GM12892 (cell line): Measurements from ENCODE around the gene MTURN. TPM values are rescaled to one million over a fixed set of nuclear protein-coding genes. Genes with fewer than 3 reads are reported as not detected.
"Not testable (repeated sequence)": the region's sequence is repeated elsewhere in the genome, so short reads cannot be mapped to it uniquely, and the experiment has no call there.

Source experiments
- DNase-seq: peaks from one replicate; pipeline ENCODE4 v3.0.0; 2011; ENCODE audit not compliant: insufficient read length
- FAIRE-seq: peaks from 2 replicates; lab custom pipeline; 2011; peaks lifted over from hg19 to GRCh38; lab: Jason Lieb, UNC
- POLR2A ChIP-seq: IDR thresholded peaks from 2 replicates; pipeline ENCODE4 v1.6.1; 2011; ENCODE audit warnings: low read depth, low read length, control low read depth
- POLR2AphosphoS5 ChIP-seq: IDR thresholded peaks from 2 replicates; pipeline ENCODE4 v1.6.1; 2011; ENCODE audit warnings: low read depth, low read length, control low read depth
- TAF1 ChIP-seq: IDR thresholded peaks from 2 replicates; pipeline ENCODE4 v1.6.1; 2011; ENCODE audit warnings: low read depth, mild to moderate bottlenecking, control low read depth, low read length, borderline replicate concordance
- polyA plus RNA-seq: library from polyadenylated mRNA; unstranded; fragments of >200 nt; gene quantifications from one replicate; pipeline ENCODE4 v1.2.1, GENCODE V29; 2012; ENCODE audit warnings: missing spikeins, inconsistent platforms; ENCODE audit not compliant: missing spikeins

The MTURN gene
- 1.4 TPM for polyA plus RNA-seq

DNA sequence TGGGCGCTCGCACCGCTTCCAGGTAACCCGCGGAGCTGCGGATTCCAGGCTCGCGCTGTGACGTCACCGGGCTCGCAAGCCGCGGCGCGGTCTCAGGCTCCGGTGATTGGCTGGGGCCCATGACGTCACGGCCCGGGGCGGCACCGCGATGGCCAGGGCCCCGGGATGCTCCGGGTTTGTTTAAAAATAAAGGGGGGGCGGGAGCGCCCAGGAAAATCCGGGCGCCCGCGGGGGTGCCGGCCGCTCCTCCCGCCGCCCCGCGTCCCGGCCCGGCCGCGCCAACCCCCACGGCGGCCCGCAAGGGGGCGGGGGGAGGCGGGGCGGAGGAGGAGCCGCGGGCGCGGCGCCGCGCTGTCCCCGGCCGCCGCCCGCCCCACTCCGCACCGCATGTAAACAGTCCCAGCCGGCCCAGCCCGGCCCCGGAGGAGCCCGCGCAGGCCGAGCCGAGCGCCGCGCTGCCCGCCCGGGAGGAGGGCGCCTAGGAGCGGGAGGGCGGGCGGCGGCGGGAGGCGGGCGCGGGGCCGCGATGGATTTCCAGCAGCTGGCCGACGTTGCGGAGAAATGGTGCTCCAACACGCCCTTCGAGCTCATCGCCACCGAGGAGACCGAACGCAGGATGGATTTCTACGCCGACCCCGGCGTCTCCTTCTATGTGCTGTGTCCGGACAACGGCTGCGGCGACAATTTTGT is at the start of gene MTURN:
Gene MTURN (plus strand): TSS at position 376 of the 690 bp plus-strand sequence. CDS start 151 bp downstream, at position 527.
- TF ChIP-seq POLR2AphosphoS5, result no peak
- FAIRE-seq (peak; percentile 63), DNase-seq (peak; percentile 91)

- no peak for DNase-seq
- no peak for FAIRE-seq
- no peak for TF ChIP-seq POLR2A
- no peak for TF ChIP-seq POLR2AphosphoS5
- no peak for TF ChIP-seq TAF1
Measured at GRCh38 chr7:30086529-30086928, 48.3 kb upstream of the MTURN start.

DNA sequence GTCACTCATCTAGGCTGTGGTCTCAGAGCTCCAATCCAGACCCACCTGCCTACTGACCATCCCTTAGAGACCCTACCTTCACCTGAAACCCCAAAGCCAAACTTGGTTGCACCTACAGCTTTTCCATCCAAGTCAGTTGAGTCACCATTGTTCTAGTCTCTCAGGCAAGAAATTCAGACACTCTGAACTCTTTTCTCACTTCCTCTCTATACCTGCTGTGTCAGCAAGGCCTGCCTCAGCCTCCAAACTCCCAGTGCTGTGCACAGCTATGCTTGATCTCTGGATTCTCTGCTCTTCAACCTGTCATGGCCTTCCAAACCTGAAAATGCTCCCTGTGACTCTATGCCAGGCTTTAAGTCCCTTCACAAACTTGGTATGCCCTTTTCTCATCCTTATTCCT is 47.4 kb upstream of the MTURN start:
- DNase-seq (no peak), FAIRE-seq (no peak)
- TF ChIP-seq TAF1 (no peak), POLR2AphosphoS5 (no peak), POLR2A (no peak)

DNA sequence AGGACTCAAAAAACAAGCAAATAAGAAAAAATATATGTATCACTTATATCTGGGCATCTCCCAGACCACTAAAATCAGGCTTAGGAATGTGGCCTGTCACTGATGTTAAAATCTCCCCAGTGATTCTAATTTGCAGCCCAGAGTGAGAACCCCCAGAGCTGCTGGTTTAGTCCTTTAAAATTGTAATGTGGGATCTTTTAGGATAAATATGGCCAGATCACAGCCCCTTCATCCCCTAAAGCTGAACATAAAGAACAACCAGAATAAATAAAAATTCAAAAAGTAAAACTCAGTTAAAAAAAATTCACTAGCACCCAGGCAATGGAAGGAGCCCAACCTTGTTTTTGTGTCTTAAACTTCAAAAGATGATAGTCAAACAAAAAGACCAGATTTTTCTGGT is 46.4 kb upstream of the MTURN start:
- FAIRE-seq (no peak), DNase-seq (no peak)
- TF ChIP-seq POLR2A (no peak), POLR2AphosphoS5 (no peak), TAF1 (no peak)

GRCh38 chr7:30090111-30090510 is 44.7 kb upstream of the MTURN start:
- FAIRE-seq, result no peak
- TF ChIP-seq TAF1 (no peak), POLR2A (no peak), POLR2AphosphoS5 (no peak)
- no peak for DNase-seq

DNA sequence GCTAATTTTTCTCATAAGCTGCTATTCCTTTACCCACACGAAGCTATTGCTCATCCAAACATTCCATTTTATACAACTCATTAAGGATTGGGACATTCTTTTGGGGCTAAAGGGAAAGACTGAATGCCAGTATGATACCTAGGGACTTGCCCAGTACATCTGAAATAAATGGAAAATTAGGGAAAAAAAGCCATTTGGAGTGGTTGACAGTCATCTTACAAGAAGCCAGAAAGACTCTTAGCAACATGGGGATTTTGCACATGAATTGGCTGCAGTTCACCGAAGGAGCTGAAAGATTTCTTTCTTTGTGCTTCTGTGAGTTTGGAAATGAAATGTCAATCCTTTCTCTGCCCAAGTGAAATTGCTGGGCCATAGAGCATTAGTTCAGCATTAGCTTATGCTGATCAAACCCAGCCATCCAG is 43.3 kb upstream of the MTURN start:
- TF ChIP-seq POLR2AphosphoS5, result no peak
- TF ChIP-seq TAF1, result no peak
- TF ChIP-seq POLR2A, result no peak
- FAIRE-seq (no peak), DNase-seq (no peak)

GRCh38 chr7:30091987-30092386 is 42.8 kb upstream of the MTURN start:
- TF ChIP-seq POLR2AphosphoS5 (no peak), POLR2A (no peak), TAF1 (no peak)
- DNase-seq (no peak), FAIRE-seq (no peak)

GRCh38 chr7:30093420-30093952 is 41.3 kb upstream of the MTURN start:
- TF ChIP-seq POLR2AphosphoS5 (no peak), POLR2A (no peak), TAF1 (no peak)
- no peak for FAIRE-seq
- no peak for DNase-seq

DNA sequence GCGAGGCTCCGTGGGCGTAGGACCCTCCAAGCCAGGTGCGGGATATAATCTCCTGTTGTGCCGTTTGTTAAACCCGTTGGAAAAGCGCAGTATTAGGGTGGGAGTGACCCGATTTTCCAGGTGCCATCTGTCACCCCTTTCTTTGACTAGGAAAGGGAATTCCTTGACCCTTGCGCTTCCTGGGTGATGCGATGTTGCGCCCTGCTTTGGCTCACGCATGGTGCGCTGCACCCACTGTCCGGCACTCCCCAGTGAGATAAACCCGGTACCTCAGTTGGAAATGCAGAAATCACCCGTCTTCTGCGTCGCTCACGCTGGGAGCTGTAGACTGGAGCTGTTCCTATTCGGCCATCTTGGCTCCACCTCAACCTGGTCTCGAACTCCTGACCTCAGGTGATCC is 36.2 kb upstream of the MTURN start:
- FAIRE-seq, DNase-seq: not testable (repeated sequence)

DNA sequence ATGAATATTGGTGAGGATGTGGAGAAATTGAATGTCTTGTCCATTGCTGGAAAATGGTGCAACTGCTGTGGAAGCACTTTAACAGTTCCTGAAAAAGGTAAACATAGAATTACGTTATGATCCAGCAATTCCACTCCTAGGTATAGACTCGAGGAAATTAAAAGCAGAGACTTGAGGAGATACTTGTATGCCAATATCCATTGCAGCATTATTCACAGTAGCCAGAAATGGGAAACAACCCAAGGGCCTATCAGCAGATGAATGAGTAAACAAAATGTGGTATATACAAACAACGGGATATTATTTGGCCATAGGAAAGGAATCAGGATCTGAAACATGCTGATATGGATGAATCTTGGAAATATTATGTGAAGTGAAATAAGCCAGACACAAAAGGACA is 32.5 kb upstream of the MTURN start:
- FAIRE-seq, result no peak

GRCh38 chr7:30104157-30104556 is 30.6 kb upstream of the MTURN start:
- FAIRE-seq (no peak), DNase-seq (no peak)
- no peak for TF ChIP-seq TAF1
- TF ChIP-seq POLR2A, result no peak
- TF ChIP-seq POLR2AphosphoS5, result no peak

More for the DNA sequence above, 32.5 kb upstream of the MTURN start:
- no peak for DNase-seq
- TF ChIP-seq POLR2AphosphoS5 (no peak), POLR2A (no peak), TAF1 (no peak)

DNA sequence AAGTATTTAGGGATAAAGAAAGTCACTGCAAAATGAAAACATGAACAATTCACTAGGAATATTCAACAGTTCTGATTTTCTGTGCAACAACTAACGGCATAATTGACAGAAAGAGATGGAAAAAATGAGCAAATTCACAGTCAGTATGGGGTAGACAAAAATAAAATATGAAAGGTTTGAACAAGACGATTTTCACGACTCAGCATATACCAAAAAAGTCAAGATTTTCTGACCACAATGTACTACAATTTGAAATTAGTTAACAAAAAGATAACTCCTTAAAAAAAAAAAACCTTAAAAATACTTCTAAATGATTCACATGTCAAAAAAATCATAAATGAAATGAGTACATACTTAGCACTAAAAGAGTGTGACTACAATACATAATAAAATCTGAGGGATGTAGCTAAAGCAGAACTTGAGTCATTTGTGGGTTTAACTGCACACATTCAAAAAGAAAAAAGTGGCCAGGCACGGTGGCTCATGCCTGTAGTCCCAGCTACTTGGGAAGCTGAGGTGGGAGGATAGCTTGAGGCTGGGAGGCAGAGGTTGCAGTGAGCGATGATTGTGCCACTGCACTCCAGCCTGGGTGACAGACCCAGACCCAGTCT is 22.6 kb upstream of the MTURN start:
- FAIRE-seq (no peak), DNase-seq (no peak)
- TF ChIP-seq POLR2AphosphoS5 (no peak), POLR2A (no peak), TAF1 (no peak)
